Small intestine (tissue), 7 donors: ENCODE data around the gene C1orf74. TPM values are rescaled to one million over a fixed set of nuclear protein-coding genes. Genes with fewer than 3 reads are reported as not detected.

ENCODE experiments used
- DNase-seq, 2 donors: peaks; one replicate each; pipeline versions ENCODE4 v3.0.0 to v3.0.0-alpha.2; 2013
- FAIRE-seq: peaks from 2 replicates; lab custom pipeline; 2012; peaks lifted over from hg19 to GRCh38; lab: Jason Lieb, UNC
- H3K27ac ChIP-seq, 3 donors: one replicate each; pipeline ENCODE4 v1.5.1; 2013; ENCODE audit warnings: low read length in 2 of 3, mild to moderate bottlenecking in 2 of 3, control low read depth in 1 of 3, inconsistent platforms in 1 of 3, low read depth in 1 of 3, moderate library complexity in 1 of 3
- H3K27me3 ChIP-seq, 3 donors: one replicate each; pipeline ENCODE4 v1.6.1; 2013; ENCODE audit warnings: low read length in 3 of 3, inconsistent platforms in 1 of 3; ENCODE audit not compliant: control insufficient read depth in 3 of 3, insufficient read depth in 3 of 3
- H3K36me3 ChIP-seq, 3 donors: one replicate each; pipeline ENCODE4 v1.6.1; 2013; ENCODE audit warnings: low read length in 3 of 3, inconsistent platforms in 1 of 3, low read depth in 1 of 3, mild to moderate bottlenecking in 1 of 3, moderate library complexity in 1 of 3; ENCODE audit not compliant: control insufficient read depth in 3 of 3, insufficient read depth in 2 of 3
- H3K4me1 ChIP-seq, 3 donors: one replicate each; pipeline ENCODE4 v1.6.1; 2013; ENCODE audit warnings: low read length in 2 of 3, inconsistent platforms in 1 of 3, low read depth in 1 of 3, mild to moderate bottlenecking in 1 of 3, moderate library complexity in 1 of 3; ENCODE audit not compliant: control insufficient read depth in 3 of 3, insufficient read depth in 2 of 3
- H3K4me3 ChIP-seq, 3 donors: one replicate each; pipeline ENCODE4 v1.5.1; 2013; ENCODE audit warnings: low read length in 3 of 3, control low read depth in 1 of 3, inconsistent platforms in 1 of 3, low read depth in 1 of 3, mild to moderate bottlenecking in 1 of 3, moderate library complexity in 1 of 3
- H3K9me3 ChIP-seq, 2 donors: one replicate each; pipeline ENCODE4 v1.6.1; 2013; ENCODE audit warnings: low read depth in 1 of 2, low read length in 1 of 2; ENCODE audit not compliant: control insufficient read depth in 2 of 2, insufficient read depth in 1 of 2
- whole genome bisulfite sequencing, 3 donors: extraction: QIAGEN DNeasy Blood & Tissue Kit; methylation state at CpG; one replicate each; pipeline ENCODE4 v1.1.7; 2013; 5-methylcytosine and 5-hydroxymethylcytosine counted together
- polyA plus RNA-seq, 4 donors: library from polyadenylated mRNA; stranded (reverse) in 3 of 4; unstranded in 1 of 4; fragments of 200-250 nt in 3 of 4; fragments of 120-200 nt in 1 of 4; gene quantifications; one replicate each; pipeline versions ENCODE4 v1.2.1 to v1.2.3, GENCODE V29; 2013
- donor health status: healthy with polysubstance abuse.
- donor health status: control.
- donor health status: control.
- donor health status: Bipolar disorder and iron deficiency.
- donor health status: healthy.

Gene C1orf74
- polyA plus RNA-seq, 4 donors: 0.45 to 4.6 (median 1.4) TPM

DNA sequence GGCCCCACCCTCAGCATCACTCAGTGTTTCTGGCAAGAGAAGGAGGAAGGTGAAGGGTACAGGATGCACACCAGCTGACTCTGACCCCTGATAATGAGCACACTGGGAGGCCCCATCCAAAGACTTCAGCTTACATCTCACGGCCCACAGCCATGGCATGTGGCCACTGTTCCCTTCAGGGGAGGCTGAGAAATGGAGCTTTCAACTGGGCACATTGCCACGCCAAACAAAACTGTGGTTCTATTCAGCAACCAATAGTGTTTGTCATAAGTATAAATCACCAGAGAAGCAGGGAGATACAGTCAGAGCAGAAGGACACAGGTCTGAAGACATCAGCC is 41.2 kb downstream of the C1orf74 start:
- Histone ChIP-seq H3K27me3 (no peaks in the 10 kb centered on the region), H3K4me3 (no peak overlapping the region), H3K36me3 (no peaks in the 10 kb centered on the region), H3K9me3 (no peaks in the 10 kb centered on the region), H3K27ac (no peak overlapping the region), H3K4me1 (peaks cover 0 to 23% (median 4%) of the 10 kb centered on the region in 3 donors)
- DNase-seq (no peak), FAIRE-seq (no peak)
- 61 to 67% (median 64%) methylated on average over 2 of the region's 2 CpGs for WGBS, 3 donors

DNA sequence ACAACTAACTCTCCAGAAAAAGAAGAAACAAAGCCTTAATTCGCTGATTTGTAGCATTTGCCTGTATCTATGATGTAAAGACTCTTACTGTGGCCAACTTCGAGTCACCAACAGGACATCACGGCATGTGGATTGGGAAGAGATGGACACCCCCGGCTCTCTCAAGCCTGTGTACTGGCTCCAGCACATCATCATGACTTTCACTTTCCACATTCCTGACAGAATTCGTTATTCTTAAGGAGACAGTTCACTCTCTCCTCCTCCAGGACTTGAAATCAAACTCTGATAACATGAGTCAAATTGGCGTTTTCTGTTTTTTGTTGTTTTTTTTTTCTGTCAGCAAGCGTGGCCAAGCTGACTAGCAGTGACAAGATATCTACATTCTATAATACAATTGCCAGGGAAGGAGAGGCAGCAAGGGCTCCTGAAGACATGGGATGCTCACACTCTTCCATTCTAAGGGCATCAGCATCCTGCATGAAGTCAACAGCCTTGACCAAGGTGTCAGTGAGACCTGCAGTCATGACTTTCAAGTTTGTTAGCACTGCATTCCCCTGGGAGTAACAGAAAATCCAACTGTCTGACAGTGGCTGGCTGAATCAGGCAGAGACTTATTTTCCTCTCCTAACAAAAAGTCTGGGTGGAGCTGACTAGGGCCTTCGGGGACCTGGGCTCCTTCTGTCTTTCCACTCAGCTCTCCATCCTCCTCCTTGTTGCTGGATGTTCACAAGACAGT is 41.8 kb downstream of the C1orf74 start:
- H3K27me3 ChIP-seq: peaks cover 0 to 2% (median 0%) of the 10 kb centered on the region in 3 donors
- H3K27ac ChIP-seq: peak overlapping the region in 1 of 3 donors; percentile 40
- no peak for FAIRE-seq
- H3K9me3 ChIP-seq: no peaks in the 10 kb centered on the region
- DNase-seq: peak; percentile 29 to 43
- H3K4me3 ChIP-seq: no peak overlapping the region
- 26 to 47% (median 38%) methylated on average over 8 of the region's 8 CpGs for WGBS, 3 donors
- H3K36me3 ChIP-seq: no peaks in the 10 kb centered on the region
- peaks cover 0 to 21% (median 4%) of the 10 kb centered on the region in 3 donors for H3K4me1 ChIP-seq

DNA sequence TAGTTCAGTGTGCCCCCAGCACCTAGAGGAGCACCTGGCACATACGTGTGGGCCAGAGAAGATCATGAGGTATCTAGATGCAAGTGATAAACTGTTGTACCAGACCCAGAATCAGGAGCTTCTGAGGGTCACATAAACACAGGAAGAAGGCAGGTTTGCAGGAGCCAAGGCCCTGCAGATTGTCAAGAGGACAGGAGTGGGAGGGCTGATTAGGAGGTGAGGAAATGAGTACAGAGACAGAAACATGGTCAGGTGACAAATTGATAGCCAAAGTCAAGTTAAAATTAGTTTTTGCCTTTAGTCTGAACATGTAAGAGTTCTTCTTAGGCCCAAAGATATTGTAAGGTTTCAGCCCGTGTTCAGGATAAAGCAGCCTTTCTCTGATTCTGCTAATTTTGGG is 42.5 kb downstream of the C1orf74 start:
- H3K36me3 ChIP-seq: no peaks in the 10 kb centered on the region
- FAIRE-seq (no peak), DNase-seq (no peak)
- no peak overlapping the region for H3K4me3 ChIP-seq
- no peaks in the 10 kb centered on the region for H3K9me3 ChIP-seq
- H3K27me3 ChIP-seq: peaks cover 0 to 2% (median 0%) of the 10 kb centered on the region in 3 donors
- 39 to 61% (median 40%) methylated on average over 2 of the region's 2 CpGs for WGBS, 3 donors
- H3K27ac ChIP-seq: peak overlapping the region in 1 of 3 donors; percentile 40
- peaks cover 0 to 14% (median 4%) of the 10 kb centered on the region in 3 donors for H3K4me1 ChIP-seq

GRCh38 chr1:209741193-209741592 is 43.2 kb downstream of the C1orf74 start:
- peaks cover 0 to 2% (median 0%) of the 10 kb centered on the region in 3 donors for H3K27me3 ChIP-seq
- no peaks in the 10 kb centered on the region for H3K9me3 ChIP-seq
- DNase-seq: peak; percentile 60 to 78
- no peaks in the 10 kb centered on the region for H3K36me3 ChIP-seq
- FAIRE-seq: no peak
- H3K4me3 ChIP-seq: no peak overlapping the region
- peaks cover 0 to 14% (median 4%) of the 10 kb centered on the region in 3 donors for H3K4me1 ChIP-seq
- H3K27ac ChIP-seq: peak overlapping the region in 1 of 3 donors; percentile 40
- 28 to 74% (median 46%) methylated on average over 3 of the region's 3 CpGs for WGBS, 3 donors

DNA sequence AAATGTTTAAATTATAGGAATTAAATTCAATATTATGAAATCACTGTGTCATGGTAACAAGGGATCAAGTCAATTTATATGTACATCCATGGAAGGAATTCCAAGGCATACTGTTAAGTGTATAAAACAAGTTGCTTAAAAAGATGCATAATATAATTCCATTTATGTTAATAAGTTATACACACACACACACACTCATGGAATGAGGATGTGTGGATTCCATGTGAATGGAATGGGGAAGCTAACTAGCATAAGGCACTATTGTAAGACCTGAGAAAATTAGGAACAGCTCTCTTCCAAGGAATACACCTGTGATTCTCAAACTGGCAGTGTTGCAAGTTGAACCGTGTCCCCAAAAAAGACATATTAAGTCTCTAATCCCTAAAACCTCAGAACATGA is 46.1 kb downstream of the C1orf74 start:
- DNase-seq: no peak
- Histone ChIP-seq H3K27ac (no peak overlapping the region), H3K4me3 (no peak overlapping the region), H3K36me3 (no peaks in the 10 kb centered on the region), H3K27me3 (peaks cover 0 to 2% (median 0%) of the 10 kb centered on the region in 3 donors), H3K9me3 (no peaks in the 10 kb centered on the region), H3K4me1 (peaks cover 0 to 14% (median 4%) of the 10 kb centered on the region in 3 donors)
- 92 to 100% (median 97%) methylated on average over 1 of the region's 1 CpG for WGBS, 3 donors
- no peak for FAIRE-seq

- H3K4me3 ChIP-seq: no peak overlapping the region
- H3K9me3 ChIP-seq: no peaks in the 10 kb centered on the region
- FAIRE-seq (no peak), DNase-seq (no peak)
- H3K36me3 ChIP-seq: no peaks in the 10 kb centered on the region
- peaks cover 0 to 2% (median 0%) of the 10 kb centered on the region in 3 donors for H3K27me3 ChIP-seq
- WGBS, 3 donors: 80 to 86% (median 84%) methylated on average over 5 of the region's 5 CpGs
- no peak overlapping the region for H3K27ac ChIP-seq
- peaks cover 0 to 10% (median 4%) of the 10 kb centered on the region in 3 donors for H3K4me1 ChIP-seq
Measured at GRCh38 chr1:209737118-209737505, 47.2 kb downstream of the C1orf74 start.

- Histone ChIP-seq H3K27ac (no peak overlapping the region), H3K4me3 (no peak overlapping the region), H3K27me3 (peaks cover 0 to 2% (median 0%) of the 10 kb centered on the region in 3 donors), H3K36me3 (no peaks in the 10 kb centered on the region), H3K4me1 (peaks cover 0 to 5% (median under 1%) of the 10 kb centered on the region in 3 donors), H3K9me3 (no peaks in the 10 kb centered on the region)
- FAIRE-seq (no peak), DNase-seq (no peak)
- WGBS, 3 donors: 67 to 77% (median 73%) methylated on average over 3 of the region's 3 CpGs
Measured at GRCh38 chr1:209736490-209737117, 47.8 kb downstream of the C1orf74 start.

- FAIRE-seq: no peak
- H3K4me1 ChIP-seq: no peaks in the 10 kb centered on the region
- 79 to 92% (median 92%) methylated on average over 3 of the region's 3 CpGs for WGBS, 3 donors
- H3K9me3 ChIP-seq: no peaks in the 10 kb centered on the region
- H3K27ac ChIP-seq: no peak overlapping the region
- H3K4me3 ChIP-seq: no peak overlapping the region
- H3K27me3 ChIP-seq: peaks cover 0 to 2% (median 0%) of the 10 kb centered on the region in 3 donors
- no peaks in the 10 kb centered on the region for H3K36me3 ChIP-seq
- no peak for DNase-seq
Measured at GRCh38 chr1:209733409-209734192, 50.8 kb downstream of the C1orf74 start.
